Endothelial cell (in vitro differentiated cells): ENCODE data around the gene KRT31. TPM values are rescaled to one million over a fixed set of nuclear protein-coding genes. Genes with fewer than 3 reads are reported as not detected.
"Not testable (repeated sequence)": the region's sequence is repeated elsewhere in the genome, so short reads cannot be mapped to it uniquely, and the experiment has no call there.

Experiments
- DNase-seq: peaks from one replicate; pipeline ENCODE4 v3.0.0; 2021; ENCODE audit warnings: low spot score
- H3K27ac Mint-ChIP-seq: one replicate; pipeline ENCODE4 v1.8.0; 2021; ENCODE audit warnings: mixed read lengths, inconsistent platforms; ENCODE audit not compliant: unreplicated experiment
- H3K27me3 Mint-ChIP-seq: one replicate; pipeline ENCODE4 v1.8.0; 2021; ENCODE audit warnings: mild to moderate bottlenecking, moderate library complexity, mixed read lengths, inconsistent platforms; ENCODE audit not compliant: unreplicated experiment
- H3K36me3 Mint-ChIP-seq: one replicate; pipeline ENCODE4 v1.8.0; 2021; ENCODE audit warnings: mild to moderate bottlenecking, low read depth, mixed read lengths, inconsistent platforms; ENCODE audit not compliant: unreplicated experiment
- H3K4me1 Mint-ChIP-seq: one replicate; pipeline ENCODE4 v1.8.0; 2021; ENCODE audit warnings: mild to moderate bottlenecking, mixed read lengths, inconsistent platforms; ENCODE audit not compliant: unreplicated experiment
- H3K4me3 Mint-ChIP-seq: one replicate; pipeline ENCODE4 v1.8.0; 2021; ENCODE audit warnings: mild to moderate bottlenecking, mixed read lengths, inconsistent platforms; ENCODE audit not compliant: unreplicated experiment
- H3K9me3 Mint-ChIP-seq: one replicate; pipeline ENCODE4 v1.8.0; 2021; ENCODE audit warnings: mixed read lengths, inconsistent platforms; ENCODE audit not compliant: unreplicated experiment
- total RNA-seq: library from RNA; stranded (reverse); fragmentation: NEBNext Ultra II Directional; extraction: Animal tissue kit (Norgen Biotek cat#: 25700); gene quantifications from one replicate; pipeline ENCODE4 v1.2.1, GENCODE V29; 2021; ENCODE audit not compliant: unreplicated experiment
- TF ChIP-seq, protein P1 (sequence below): fragments of 200-600 bp; sonication (generic); IDR thresholded peaks from one replicate; pipeline ENCODE4 v1.5.0; 2021; ENCODE audit warnings: antibody characterized with exemption; ENCODE audit not compliant: unreplicated experiment

KRT31 gene
- total RNA-seq, 1 donor from 2014 or later: not detected

GRCh38 chr17:41428591-41429291, 31.3 kb upstream of the KRT31 start:
- no peaks in the 10 kb centered on the region for H3K27me3 Mint-ChIP-seq
- no peaks in the 10 kb centered on the region for H3K36me3 Mint-ChIP-seq
- no peaks in the 10 kb centered on the region for H3K9me3 Mint-ChIP-seq
- TF ChIP-seq, protein P1, sequence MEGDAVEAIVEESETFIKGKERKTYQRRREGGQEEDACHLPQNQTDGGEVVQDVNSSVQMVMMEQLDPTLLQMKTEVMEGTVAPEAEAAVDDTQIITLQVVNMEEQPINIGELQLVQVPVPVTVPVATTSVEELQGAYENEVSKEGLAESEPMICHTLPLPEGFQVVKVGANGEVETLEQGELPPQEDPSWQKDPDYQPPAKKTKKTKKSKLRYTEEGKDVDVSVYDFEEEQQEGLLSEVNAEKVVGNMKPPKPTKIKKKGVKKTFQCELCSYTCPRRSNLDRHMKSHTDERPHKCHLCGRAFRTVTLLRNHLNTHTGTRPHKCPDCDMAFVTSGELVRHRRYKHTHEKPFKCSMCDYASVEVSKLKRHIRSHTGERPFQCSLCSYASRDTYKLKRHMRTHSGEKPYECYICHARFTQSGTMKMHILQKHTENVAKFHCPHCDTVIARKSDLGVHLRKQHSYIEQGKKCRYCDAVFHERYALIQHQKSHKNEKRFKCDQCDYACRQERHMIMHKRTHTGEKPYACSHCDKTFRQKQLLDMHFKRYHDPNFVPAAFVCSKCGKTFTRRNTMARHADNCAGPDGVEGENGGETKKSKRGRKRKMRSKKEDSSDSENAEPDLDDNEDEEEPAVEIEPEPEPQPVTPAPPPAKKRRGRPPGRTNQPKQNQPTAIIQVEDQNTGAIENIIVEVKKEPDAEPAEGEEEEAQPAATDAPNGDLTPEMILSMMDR: no peak
- H3K27ac Mint-ChIP-seq: no peak overlapping the region
- H3K4me3 Mint-ChIP-seq: no peak overlapping the region
- DNase-seq: no peak
- no peaks in the 10 kb centered on the region for H3K4me1 Mint-ChIP-seq

GRCh38 chr17:41424111-41424635, 26.8 kb upstream of the KRT31 start, which contains the start of gene KRT37:
Gene KRT37 (minus strand): TSS chr17:41424585. CDS start chr17:41424523, 62 bp downstream.
- TF ChIP-seq, protein P1: no peak
- Mint-ChIP-seq H3K27me3 (no peaks in the 10 kb centered on the region), H3K36me3 (no peaks in the 10 kb centered on the region), H3K4me1 (no peaks in the 10 kb centered on the region), H3K27ac (no peak within 1 kb of the TSS), H3K9me3 (no peaks in the 10 kb centered on the region), H3K4me3 (no peak within 1 kb of the TSS)
- DNase-seq: no peak

DNA sequence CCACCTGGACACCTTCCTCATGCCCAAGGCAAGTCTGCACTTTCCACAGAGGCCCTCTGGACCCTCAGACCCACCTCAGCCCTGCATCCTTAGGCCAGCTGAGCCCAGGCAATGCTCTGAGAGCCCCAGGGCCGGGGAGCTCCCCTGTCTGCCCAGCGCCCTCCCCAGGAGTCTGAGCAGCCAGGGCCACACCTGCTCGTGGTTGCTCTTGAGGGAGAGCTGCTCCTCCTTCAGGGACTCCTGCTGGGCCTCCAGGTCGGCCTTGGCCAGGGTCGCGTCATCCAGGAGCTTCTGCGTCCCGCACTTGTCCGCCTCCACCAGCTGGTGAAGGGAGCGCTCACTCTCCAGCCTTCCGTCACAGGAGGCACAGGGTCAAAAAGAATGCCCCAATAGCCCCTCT, 25.2 kb upstream of the KRT31 start:
- H3K36me3 Mint-ChIP-seq, H3K27ac Mint-ChIP-seq, H3K27me3 Mint-ChIP-seq, H3K9me3 Mint-ChIP-seq, H3K4me3 Mint-ChIP-seq, H3K4me1 Mint-ChIP-seq, DNase-seq: not testable (repeated sequence)

DNA sequence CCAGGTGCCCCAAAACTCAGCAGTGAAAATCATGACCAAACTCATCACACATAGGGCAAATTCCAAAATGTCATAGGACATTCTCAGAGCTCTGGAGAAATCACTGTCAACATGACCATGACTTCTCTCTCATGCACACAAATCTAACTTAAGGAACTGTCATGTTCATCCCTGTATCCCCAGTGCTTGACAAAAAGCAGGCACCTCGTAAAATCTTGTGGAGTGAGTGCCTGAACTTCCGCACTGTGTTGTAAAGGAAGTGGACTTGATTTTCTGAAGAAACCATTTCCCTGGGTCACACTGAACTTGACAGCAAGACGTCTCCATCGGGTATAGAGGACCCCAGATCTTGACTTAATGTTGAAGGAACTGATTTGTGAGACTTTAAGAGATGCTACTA, 24.2 kb upstream of the KRT31 start:
- no peaks in the 10 kb centered on the region for H3K36me3 Mint-ChIP-seq
- no peaks in the 10 kb centered on the region for H3K4me1 Mint-ChIP-seq
- TF ChIP-seq, protein P1: no peak
- no peaks in the 10 kb centered on the region for H3K9me3 Mint-ChIP-seq
- no peak overlapping the region for H3K27ac Mint-ChIP-seq
- DNase-seq: no peak
- no peak overlapping the region for H3K4me3 Mint-ChIP-seq
- H3K27me3 Mint-ChIP-seq: peaks cover 1% of the 10 kb centered on the region

- H3K36me3 Mint-ChIP-seq: no peaks in the 10 kb centered on the region
- no peaks in the 10 kb centered on the region for H3K9me3 Mint-ChIP-seq
- peaks cover 1% of the 10 kb centered on the region for H3K27me3 Mint-ChIP-seq
- TF ChIP-seq, protein P1: no peak
- no peak overlapping the region for H3K27ac Mint-ChIP-seq
- H3K4me1 Mint-ChIP-seq: no peaks in the 10 kb centered on the region
- no peak overlapping the region for H3K4me3 Mint-ChIP-seq
- DNase-seq: no peak
Measured at GRCh38 chr17:41421116-41421515, 23.7 kb upstream of the KRT31 start.
